GM21381 (cell line): ENCODE measurements around the gene CASP10.

Experiments used
- ATAC-seq: cut with Tn5 transposase; IDR thresholded peaks from one replicate; pipeline ENCODE4 v1.9.1; 2021; ENCODE audit warnings: mild to moderate bottlenecking, moderate library complexity; ENCODE audit not compliant: unreplicated experiment

Gene CASP10

DNA sequence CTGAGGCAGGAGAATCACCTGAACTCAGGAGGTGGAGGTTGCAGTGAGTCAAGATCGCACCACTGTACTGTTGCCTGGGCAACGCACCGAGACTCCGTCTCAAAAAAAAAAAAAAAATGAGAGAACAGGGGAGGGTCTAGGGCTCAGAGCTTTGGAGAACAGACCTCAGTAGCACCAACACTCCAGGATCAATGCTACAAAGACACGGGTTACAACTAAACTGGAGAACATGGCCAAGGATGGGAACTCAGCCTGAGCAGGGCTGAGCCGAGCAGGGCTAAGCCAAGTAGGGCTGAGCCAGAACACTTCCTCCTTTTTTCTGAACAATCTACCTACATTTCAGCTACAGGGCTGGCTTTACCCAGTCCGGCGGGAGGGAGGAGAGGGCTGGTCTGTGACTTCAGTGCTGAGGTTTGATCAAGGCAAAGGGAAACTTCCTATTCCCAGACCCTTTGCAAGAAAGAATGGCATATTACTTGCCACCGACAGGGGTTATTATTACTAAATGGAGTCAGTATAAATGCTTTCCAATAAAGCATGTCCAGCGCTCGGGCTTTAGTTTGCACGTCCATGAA is 74.5 kb downstream of the CASP10 start:
- ATAC-seq: peak; percentile 45

DNA sequence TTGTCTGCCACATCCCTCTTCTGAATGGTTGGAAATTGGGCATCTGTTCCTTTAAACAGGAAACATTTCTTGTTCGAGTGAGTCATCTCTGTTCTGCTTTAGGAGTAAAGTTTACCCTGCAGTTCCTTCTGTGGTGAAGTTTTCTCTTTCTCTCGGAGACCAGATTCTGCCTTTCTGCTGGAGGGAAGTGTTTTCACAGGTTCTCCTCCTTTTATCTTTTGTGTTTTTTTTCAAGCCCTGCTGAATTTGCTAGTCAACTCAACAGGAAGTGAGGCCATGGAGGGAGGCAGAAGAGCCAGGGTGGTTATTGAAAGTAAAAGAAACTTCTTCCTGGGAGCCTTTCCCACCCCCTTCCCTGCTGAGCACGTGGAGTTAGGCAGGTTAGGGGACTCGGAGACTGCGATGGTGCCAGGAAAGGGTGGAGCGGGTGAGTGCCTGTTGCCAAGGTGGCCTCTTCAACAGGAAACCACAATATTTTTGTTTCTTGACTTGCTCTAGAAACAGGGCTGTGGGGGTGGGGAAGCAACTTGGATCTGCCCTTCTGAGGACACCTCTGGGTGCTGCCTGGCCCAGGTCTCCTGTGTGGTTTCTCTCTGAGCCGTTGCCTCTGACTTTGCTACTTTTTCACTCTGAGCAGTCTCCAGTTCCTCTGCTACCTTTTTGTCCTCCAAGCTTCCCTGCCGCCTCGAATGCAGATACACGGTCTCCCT is 75.2 kb downstream of the CASP10 start:
- ATAC-seq: peak; percentile 71

DNA sequence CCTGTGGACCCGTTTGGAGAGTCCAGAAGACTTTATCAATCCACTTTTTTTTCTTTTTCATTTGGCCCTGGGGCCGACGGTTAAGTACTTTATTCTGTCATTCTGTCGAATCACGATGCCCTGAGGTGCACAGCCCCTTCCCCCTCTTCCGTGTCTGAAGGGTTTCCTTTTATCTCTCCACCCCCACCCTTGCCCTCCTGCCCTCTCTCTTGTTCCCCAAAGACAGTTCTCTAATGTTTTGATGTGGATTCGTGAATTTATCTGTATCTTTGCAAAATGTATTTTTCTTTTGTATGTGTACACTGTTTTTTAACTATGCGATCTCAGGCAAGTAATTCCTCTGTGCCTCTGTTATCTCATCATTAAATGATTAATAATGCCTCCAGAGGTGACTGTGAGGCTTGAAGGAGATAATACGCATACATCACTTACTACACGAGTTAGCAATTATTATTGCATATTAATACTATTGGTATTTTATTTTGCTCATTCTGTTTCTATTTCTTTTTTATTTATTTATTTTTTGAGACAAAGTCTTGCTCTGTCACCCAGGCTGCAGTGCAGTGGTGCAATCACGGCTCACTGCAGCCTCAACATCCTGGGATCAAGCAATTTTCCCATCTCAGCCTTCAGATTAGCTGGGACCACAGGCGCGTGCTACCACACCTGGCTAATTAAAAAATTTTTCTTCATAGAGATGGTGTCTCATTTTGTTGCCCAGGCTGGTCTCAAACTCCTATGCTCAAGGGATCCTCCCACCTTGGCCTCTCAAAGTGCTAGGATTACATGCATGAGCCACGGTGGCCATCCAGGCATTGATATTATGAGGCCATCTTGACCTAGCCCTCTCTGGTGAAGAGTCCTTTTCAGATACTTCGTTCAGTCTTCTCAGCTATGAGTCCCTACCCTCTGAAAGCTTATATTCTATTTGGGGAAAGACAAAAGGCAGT is 76.0 kb downstream of the CASP10 start:
- no peak for ATAC-seq

DNA sequence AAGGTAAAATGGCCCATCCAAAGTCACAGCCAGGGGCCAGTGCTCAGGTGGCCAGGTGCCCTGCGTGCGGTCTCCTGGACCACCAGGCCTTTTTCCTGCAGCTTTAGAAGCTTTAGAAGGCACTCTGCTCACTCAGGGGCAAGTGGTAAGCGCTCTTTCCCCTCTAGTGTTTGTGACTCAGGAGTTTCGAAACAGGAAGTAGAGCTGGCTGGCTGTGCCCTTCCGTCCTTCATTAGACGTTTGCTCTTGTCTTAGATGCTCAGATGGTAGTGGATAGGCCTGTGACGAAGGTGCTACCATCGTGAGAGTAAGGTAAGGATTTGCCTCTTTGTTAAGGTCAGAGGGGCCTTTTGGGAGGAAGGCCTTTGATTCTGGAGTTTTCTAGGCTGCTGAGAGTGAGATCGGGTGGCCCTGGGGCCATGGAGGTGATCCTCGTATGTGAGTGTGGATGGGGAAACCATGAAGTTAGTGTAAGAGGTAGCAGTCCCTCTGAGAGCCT is 77.4 kb downstream of the CASP10 start, which contains the start of gene CASP8:
CASP8 (plus strand) TSS at position 235 of the 499 bp plus-strand sequence. CDS start 5,951 bp downstream, outside the sequence.
- ATAC-seq: no peak

DNA sequence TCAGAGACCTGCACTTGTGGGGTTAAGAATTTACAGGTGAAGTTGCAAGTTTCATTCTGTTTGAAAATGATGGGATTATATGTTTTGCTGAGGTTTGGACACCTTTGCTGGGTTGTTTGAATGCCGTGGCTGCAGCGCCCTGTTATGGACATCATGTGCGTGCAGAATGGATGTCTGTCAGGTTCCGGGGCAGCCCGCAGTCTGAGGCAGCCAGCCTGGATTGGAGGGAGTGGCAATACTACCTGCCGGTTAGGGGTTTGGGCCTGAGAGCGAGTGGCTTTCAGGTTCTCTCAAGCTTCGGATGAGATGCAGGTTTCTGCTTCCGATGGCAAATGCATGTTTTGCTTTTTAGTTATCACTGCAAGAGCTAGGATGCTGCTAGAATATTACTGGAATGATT is 78.5 kb downstream of the CASP10 start:
- no peak for ATAC-seq

DNA sequence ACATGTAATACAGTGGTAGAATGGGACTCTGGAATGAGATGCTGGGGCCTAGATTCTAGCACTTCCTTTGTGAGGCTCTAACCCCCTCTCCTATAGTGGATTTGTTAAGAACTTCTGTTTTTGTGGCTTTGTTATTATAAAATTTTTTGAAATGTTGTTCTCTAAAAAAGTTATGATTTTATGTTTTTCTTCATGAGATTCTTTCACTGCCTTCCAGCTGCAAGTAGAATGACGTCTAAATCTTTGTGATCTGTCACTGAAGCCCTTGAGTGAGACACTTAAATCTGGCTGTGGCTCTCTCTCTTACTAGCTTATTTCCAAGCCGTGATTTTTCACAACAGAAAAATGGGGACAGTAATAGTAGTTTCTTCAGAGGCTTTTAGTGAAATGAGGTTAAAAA is 79.0 kb downstream of the CASP10 start:
- ATAC-seq: no peak

DNA sequence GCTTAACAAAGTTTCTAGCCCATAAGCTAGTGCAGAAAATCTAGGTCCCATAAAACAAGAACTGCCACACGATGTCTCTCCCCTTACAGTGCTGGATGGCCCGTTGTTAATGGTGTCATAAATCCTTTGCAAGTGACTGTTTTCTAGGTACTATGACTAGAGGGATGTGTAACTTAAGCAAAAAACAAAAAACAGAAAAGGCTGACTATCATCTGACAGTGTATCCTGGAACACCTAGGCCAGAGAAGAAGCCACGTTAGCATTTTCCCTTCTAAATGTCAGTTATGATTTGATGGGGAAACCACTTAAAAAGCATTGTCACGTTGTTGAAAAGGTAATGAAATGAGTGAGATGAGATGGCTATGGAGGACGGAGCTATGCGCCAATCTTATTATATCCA is 79.8 kb downstream of the CASP10 start:
- ATAC-seq: no peak

DNA sequence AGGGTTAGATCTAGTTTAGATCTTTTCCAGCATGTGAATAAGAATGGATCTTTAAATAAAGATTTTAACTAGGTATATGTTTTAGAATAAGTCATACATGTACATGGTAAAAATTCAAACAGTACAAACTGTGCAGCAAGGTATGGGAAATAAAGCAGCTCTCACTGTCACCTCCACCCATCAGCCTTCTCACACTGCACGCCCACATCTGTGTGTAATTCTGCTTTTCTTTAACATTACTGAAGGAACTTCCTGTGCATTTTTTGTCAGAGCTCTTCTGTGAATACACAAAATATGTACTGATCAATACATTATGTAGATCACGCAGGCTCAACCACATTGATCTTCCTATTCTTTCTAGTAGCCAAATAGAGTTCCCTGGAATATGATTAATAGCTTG is 80.8 kb downstream of the CASP10 start:
- ATAC-seq: no peak

DNA sequence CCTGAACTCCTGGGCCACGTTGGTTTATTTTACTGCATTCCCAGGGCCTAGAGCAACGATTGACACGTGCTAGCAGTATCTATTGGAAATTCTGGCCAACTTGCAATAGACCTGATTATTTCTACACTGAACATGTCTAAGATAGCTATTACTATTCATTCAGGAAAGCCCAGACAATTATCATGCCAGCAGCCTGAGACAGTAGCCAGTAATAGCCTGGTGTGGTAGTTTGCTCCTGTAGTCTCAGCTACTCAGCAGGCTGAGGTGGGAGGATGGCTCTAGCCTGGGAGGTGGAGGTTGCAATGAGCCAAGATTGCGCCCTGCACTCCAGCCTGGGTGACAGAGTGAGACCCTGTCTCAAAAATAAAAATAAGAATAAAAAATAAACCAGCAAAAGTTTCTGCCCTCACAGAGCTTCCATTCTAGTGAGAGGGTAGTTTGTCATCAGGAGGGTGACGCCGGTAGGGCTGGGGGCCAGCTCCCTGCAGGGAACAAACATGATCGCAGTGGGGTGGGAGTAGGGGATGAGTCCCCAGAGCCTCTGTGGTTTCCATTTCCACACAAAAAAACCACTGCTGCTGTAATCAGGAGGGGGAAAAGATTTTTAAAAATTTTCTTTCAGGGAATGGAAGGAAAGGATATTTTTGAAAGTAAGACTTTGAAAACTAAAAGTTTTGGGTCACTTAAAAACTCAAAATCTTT is 81.7 kb downstream of the CASP10 start:
- no peak for ATAC-seq

DNA sequence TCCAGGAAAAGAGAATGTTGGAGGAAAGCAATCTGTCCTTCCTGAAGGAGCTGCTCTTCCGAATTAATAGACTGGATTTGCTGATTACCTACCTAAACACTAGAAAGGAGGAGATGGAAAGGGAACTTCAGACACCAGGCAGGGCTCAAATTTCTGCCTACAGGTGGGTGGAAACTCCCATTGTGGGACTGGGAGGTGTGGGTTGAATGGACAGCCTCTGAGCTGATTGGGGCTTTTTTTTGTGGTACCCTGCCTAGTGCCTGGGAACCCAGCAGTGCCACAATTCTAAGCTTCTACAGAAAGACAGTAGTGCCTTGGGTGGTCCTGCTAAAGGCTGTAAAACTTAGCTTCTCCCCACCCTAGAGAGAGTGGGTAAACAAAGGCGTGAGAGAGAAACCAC is 83.7 kb downstream of the CASP10 start:
- no peak for ATAC-seq

DNA sequence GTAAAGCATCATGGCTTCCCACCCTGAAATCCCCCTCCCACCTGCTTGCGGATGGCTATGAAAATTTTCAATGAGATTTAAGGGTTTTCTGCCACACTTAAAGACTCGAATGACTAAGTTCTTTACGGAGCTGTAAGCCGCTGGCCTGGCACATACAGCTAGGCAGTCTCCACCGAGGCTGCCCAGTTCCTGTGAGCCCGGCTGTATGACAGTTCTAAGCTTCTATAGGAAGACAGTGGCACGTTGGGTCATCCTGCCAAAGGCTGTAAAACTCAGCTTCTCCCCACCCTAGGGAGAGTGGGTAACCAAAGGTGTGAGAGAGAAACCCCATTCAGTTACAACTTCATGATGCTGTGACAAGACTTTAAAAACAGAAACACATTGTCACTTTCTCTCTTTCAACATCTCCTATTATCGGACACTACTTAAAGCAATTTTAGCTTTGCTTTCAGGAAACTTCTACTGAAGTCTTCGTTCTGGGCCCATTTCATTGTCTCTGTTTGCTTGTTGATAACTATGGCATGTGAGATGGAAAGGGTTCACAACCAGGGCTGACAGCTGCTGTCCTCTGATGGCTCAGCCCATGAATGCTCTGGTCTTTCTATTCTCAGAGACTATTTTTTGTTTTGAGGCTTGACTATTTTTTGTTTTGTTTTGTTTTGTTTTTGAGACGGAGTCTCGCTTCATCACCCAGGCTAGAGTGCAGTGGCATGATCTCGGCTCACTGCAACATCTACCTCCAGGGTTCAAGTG is 84.5 kb downstream of the CASP10 start:
- no peak for ATAC-seq

DNA sequence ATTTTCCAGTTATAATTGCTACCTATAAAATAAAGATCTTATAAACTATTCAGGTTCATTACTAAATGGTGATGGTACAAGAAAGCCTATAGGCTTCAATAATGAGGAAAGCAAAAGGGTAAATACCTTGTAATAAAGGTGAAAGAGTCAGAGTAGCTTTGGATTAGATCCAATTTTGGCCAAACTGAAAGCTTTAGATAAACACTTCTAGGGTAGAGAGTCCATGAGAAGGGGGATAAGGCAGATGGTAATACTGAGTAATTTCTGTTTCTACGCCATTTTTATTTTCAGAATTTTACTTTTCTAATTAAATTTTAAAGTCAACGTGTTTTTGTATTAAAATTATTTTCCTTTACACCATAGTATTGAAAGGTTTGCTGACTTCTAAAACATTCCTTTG is 86.8 kb downstream of the CASP10 start:
- ATAC-seq: no peak

DNA sequence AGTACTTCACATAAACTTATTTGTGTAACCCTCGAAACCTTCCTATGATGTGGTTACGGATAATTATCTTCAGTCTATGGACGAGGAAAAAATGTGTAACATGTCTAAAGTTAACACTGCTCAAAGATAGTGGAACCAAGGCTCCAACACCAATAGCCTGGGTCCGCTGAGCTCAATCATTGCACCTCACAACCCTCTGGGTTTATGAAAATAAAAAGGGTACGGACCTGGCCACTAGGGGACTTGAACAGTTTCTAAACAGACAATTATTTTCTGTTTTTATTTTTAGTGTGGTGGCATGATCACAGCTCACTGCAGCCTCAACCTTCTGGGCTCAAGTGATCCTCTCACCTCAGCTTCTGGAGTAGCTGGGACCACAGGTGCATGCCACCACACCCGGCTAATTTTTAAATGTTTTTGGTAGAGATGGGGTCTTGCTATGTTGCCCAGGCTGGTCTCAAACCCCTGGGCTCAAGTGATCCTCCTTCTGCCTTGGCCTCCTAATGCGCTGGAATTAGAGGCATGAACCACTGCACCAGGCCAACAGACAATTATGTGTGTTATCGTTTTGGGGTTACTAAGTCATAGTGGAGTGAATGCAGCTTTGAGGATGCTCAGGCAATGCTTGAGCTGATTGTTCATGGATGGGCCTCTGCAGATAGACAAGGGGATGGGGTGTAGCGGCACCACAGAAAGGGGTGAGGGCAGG is 87.5 kb downstream of the CASP10 start:
- no peak for ATAC-seq

DNA sequence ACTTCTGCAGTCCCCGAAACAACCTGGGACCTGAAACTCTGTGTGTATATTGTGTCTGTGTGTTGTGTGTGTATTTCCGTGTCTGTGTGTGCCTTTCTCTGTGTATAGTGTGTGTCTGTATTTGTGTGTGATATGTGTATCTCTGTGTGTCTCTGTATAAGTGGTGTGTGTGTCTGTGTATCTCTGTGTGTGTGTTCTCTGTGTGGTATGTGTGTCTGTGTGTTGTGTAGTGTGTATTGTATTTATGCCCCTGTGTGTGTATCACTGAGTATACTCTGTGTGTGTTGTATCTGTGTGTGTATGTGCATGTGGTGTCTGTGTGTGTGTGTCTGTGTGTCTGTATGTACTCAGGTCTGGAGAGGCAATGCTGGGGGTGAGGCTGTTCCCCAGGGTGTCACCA is 89.0 kb downstream of the CASP10 start:
- no peak for ATAC-seq

DNA sequence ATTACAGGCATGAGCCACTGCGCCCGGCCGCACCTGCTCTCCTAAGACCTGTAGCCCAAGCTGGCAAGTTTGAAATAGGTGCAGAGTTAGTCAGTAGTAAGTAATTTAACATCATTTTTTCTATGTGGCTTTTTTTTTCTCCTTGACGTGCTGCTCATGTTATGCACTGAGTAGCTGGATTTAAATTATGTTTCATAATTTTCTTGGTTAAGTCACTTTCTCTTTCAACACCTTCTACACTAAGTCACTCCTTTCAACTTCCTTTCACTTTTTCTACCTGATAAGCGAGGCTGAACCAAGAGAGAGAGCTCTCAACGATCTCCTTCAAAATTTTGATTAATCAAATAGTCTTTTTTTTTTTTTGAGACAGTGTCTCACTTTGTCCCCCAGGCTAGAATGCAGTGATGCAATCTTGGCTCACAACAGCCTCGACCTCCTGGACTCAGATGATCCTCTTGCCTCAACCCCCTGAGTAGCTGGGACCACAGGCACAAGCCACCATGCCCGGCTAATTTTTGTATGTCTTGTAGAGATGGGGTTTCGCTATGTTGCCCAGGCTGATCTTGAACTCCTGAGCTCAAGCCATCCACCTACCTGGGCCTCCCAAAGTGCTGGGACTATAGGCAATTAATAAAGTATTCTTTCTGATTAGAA is 90.5 kb downstream of the CASP10 start:
- no peak for ATAC-seq

DNA sequence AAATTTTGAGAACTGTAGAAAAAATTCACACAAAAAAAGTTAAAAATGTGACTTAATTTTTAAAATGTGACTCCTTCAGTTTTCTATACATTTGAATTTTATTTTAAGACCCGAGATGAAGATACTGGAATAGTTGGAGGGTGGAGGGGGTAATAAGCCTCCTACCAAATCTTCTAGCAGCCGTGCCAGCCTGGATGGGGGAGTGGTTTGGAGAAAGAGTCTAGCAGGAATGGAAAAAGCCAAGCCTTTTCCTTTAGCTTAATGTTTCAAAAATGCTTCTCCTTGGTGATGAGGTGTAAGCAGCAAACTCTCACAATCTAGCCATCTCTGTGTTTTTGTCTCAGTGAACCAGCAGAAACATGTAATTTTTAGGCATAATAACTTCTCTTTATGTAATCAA is 92.1 kb downstream of the CASP10 start:
- ATAC-seq: no peak

DNA sequence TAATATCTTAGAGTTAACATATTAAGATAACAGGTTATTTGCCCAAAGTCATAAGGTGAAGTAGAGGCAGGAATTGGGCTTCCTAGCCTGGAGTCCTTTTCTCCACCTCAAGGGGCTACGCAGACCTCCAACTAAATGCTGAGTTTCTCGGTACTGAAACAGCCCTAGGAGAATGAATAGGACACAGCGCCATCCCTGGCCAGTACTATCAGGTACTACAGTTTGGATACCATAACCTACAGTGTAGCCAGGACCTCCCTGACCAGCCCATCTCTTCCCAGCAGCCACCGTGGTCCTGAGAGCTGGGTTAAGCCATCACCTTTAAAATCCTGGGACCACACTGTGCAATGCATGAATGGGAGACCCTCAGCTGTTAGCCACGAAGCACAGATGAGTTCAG is 93.0 kb downstream of the CASP10 start:
- no peak for ATAC-seq

DNA sequence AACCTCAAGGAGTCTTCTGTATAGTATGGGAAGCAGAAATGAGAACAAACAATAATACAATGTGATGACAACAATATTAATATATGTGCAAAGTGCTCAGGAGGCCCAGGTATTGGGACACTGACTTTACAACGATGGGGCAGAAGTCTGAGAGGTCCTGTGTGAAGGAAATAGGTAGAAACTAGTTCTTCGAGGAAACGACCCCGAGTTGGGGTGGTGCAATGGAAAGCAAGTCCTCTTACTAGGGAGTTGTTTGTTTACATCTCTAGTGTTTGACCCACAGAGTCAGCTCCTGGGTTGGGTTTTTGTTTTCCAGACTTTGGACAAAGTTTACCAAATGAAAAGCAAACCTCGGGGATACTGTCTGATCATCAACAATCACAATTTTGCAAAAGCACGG is 93.6 kb downstream of the CASP10 start:
- ATAC-seq: no peak
